Measurements from ENCODE around the gene TRIM63. TPM values are rescaled to one million over a fixed set of nuclear protein-coding genes. Genes with fewer than 3 reads are reported as not detected.

Gene TRIM63
- total RNA-seq, 4 donors from 2014 or later, result 0.60 to 0.74 TPM; not detected in 2

DNA sequence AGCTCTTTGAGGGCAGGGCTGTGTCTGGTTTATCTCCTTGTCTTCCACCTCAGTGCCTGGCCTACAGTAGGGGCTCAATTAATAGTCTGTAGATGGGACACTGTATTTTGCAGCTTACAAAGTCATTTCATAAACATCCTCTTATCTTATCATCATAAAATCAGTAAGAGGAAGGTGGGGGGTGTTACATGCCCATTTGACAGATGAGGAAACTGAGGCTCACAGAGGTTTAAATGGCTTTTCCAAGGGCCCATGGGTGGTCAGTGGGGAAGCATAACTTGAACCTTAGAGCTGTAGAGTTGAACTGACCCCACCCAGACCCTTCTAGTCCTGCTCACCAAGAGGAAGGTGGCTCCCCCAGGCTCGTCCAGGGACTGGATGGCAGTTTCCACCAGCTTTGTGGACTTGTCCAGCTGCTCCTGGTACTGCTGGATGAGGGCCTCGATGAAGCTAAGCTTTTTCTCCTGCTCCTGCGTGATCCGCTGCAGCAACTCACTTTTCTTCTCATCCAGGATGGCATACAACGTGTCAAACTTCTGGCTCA, 9.3 kb downstream of the TRIM63 start:
- ATAC-seq (ENCODE audit: low FRiP score) (no peak), DNase-seq (ENCODE audit: low spot score) (no peak)
- TF ChIP-seq, protein P1, sequence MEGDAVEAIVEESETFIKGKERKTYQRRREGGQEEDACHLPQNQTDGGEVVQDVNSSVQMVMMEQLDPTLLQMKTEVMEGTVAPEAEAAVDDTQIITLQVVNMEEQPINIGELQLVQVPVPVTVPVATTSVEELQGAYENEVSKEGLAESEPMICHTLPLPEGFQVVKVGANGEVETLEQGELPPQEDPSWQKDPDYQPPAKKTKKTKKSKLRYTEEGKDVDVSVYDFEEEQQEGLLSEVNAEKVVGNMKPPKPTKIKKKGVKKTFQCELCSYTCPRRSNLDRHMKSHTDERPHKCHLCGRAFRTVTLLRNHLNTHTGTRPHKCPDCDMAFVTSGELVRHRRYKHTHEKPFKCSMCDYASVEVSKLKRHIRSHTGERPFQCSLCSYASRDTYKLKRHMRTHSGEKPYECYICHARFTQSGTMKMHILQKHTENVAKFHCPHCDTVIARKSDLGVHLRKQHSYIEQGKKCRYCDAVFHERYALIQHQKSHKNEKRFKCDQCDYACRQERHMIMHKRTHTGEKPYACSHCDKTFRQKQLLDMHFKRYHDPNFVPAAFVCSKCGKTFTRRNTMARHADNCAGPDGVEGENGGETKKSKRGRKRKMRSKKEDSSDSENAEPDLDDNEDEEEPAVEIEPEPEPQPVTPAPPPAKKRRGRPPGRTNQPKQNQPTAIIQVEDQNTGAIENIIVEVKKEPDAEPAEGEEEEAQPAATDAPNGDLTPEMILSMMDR (IDR thresholded peaks at IDR 0.05), result no peak

DNA sequence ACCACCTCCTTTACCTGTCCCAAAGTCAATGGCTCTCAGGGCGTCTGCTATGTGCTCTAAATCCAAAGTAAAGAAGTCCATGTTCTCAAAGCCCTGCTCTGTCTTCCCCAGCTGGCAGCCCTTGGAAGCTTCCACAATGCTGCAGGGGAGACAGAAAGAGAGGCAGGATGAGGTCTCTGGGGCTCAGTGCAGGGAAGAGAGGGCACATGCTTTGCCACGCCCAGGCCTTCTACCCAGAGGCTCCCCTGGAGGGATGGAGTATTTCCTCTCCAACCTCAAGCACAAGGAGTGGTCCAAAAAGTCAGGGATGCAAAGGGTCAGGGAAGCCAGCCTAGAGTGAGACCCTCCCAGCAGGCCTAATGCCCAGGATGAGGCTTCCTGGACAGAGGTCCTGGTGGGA, 10.2 kb downstream of the TRIM63 start:
- DNase-seq (ENCODE audit: low spot score) (no peak), ATAC-seq (ENCODE audit: low FRiP score) (no peak)
- TF ChIP-seq, protein P1 (IDR thresholded peaks at IDR 0.05), result no peak

GRCh38 chr1:26055041-26055440, 12.4 kb downstream of the TRIM63 start:
- no peak for DNase-seq (ENCODE audit: low spot score)
- ATAC-seq (ENCODE audit: low FRiP score), result no peak
- TF ChIP-seq, protein P1 (IDR thresholded peaks at IDR 0.05), result no peak

DNA sequence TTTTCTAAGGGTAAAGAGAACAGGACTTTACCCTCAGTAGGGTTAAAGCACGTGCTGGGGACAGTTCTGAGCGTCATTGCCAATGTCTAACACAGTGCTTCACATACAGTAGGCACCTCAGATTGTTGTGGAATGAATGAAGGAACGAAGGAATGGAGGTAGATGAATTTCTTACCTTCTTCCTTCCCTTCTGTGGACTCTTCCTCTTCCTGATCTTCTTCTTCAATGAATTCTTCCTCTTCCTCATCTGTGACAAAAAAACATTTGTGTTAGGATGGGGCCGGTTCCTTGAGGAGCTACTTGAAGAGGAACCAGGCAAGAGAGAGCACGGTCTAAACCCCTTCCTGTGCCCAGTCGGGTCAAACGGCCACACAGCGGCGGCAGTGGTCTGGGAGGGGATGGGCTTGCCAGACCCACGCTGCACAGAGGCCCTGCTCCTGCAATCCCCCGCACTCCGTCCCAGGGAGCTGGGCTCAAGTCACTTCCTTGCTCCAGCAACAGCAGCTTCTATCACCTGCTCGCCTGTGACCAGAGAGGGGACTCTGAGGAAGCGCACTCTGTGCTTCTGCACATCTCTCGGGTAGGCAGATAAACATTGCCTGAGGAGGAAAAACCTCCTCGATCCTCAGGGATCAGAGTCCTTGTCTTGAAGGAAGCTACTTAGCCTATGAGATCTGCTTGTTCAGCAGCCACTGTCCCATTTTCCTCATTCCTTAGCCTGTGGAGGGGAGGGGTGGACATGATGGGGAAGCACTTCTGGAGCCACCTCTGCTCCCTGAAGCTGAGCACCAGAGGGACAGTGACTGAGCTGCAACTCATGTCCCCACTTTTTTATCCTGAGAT, 13.5 kb downstream of the TRIM63 start:
- DNase-seq (ENCODE audit: low spot score) (no peak), ATAC-seq (ENCODE audit: low FRiP score) (no peak)
- TF ChIP-seq, protein P1 (IDR thresholded peaks at IDR 0.05), result no peak

GRCh38 chr1:26050248-26050640, 17.2 kb downstream of the TRIM63 start:
- no peak for ATAC-seq (ENCODE audit: low FRiP score)
- TF ChIP-seq, protein P1 (IDR thresholded peaks at IDR 0.05), result no peak
- no peak for DNase-seq (ENCODE audit: low spot score)

GRCh38 chr1:26049531-26050247, 17.7 kb downstream of the TRIM63 start:
- no peak for DNase-seq (ENCODE audit: low spot score)
- ATAC-seq (ENCODE audit: low FRiP score), result no peak
- TF ChIP-seq, protein P1 (IDR thresholded peaks at IDR 0.05), result no peak
